CD4-positive, alpha-beta T cell treated with Interferon gamma for 1 hour (primary cell): Measurements from ENCODE around the gene CFAP157.

Experiments used
- DNase-seq: peaks from one replicate; pipeline ENCODE4 v3.0.0-alpha.2; 2020

Gene CFAP157

DNA sequence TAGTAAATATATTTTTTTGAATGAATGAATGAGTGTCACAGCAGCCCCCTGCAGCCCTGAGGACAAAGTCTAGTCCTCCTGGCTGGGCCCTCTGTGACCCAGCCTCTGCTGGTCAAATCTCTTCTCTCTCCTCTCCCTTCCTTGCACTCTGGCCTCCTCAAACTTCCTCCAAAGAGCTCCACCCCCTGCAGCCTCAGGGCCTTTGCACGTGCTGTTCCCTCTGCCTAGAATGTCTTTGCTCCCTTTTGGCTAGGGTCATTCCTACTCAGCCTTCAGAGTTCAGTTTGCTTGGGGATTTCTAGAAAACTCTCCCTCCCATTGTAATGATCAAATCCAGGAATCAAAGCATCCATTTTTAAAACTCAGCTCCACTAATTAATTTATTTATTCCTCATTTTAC is 58.6 kb downstream of the CFAP157 start:
- no peak for DNase-seq
